Upper lobe of left lung (tissue), 4 donors: ENCODE data around the gene KLF13.

Experiments used
- POLR2A ChIP-seq, 4 donors: fragments of 450-650 bp; IDR thresholded peaks; one replicate each; pipeline ENCODE4 v1.5.1; 2016 to 2017; ENCODE audit warnings: antibody characterized with exemption in 4 of 4, mild to moderate bottlenecking in 2 of 4
- POLR2AphosphoS5 ChIP-seq, 2 donors: sonication (generic); formaldehyde crosslinking; IDR thresholded peaks; one replicate each; pipeline ENCODE4 v1.5.1; 2017; ENCODE audit warnings: antibody characterized with exemption in 2 of 2
- TF ChIP-seq, protein P1 (sequence below), 6 experiments: fragments of 450-650 bp in 4 of 6; fragments of 200-600 bp in 2 of 6; sonication (generic) in 2 of 6; IDR thresholded peaks; one replicate each; pipeline ENCODE4 v1.5.1; 2016 to 2019; ENCODE audit warnings: antibody characterized with exemption in 6 of 6

DNA sequence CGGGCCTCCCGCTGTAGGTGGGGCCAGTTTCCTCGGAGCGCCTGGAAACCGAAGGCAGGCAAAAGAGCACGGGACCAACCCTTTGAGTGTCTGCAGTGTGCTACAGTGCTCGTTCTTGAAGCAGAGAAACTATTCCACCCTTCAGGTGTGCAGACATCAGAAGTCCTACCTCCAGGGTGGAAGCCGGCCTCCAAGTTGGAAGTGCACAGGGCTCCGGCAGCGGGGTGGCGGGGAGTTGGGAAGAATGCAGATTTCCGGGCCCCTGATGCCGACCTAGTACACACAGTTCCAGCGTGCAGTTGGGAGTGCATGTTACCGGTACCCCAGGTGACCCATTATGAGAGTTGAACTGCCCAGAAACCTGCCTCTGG is 3.0 kb downstream of the KLF13 start:
- no peak for TF ChIP-seq POLR2A (IDR thresholded peaks at IDR 0.05)
- TF ChIP-seq, protein P1, sequence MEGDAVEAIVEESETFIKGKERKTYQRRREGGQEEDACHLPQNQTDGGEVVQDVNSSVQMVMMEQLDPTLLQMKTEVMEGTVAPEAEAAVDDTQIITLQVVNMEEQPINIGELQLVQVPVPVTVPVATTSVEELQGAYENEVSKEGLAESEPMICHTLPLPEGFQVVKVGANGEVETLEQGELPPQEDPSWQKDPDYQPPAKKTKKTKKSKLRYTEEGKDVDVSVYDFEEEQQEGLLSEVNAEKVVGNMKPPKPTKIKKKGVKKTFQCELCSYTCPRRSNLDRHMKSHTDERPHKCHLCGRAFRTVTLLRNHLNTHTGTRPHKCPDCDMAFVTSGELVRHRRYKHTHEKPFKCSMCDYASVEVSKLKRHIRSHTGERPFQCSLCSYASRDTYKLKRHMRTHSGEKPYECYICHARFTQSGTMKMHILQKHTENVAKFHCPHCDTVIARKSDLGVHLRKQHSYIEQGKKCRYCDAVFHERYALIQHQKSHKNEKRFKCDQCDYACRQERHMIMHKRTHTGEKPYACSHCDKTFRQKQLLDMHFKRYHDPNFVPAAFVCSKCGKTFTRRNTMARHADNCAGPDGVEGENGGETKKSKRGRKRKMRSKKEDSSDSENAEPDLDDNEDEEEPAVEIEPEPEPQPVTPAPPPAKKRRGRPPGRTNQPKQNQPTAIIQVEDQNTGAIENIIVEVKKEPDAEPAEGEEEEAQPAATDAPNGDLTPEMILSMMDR (IDR thresholded peaks at IDR 0.05) = no peak
- no peak for TF ChIP-seq POLR2AphosphoS5 (IDR thresholded peaks at IDR 0.05)
